ENCODE data around the gene SRRM4.

- TF ChIP-seq TSHZ2 (CRISPR knock-in tag; IDR thresholded peaks at IDR 0.05), result no peak
- TF ChIP-seq, protein P1, sequence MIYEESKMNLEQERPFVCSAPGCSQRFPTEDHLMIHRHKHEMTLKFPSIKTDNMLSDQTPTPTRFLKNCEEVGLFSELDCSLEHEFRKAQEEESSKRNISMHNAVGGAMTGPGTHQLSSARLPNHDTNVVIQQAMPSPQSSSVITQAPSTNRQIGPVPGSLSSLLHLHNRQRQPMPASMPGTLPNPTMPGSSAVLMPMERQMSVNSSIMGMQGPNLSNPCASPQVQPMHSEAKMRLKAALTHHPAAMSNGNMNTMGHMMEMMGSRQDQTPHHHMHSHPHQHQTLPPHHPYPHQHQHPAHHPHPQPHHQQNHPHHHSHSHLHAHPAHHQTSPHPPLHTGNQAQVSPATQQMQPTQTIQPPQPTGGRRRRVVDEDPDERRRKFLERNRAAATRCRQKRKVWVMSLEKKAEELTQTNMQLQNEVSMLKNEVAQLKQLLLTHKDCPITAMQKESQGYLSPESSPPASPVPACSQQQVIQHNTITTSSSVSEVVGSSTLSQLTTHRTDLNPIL (CRISPR knock-in tag; IDR thresholded peaks at IDR 0.05; ENCODE audit: low read depth), result no peak
- TF ChIP-seq TCF4 (CRISPR knock-in tag; IDR thresholded peaks at IDR 0.05; ENCODE audit: borderline replicate concordance), result no peak
- TF ChIP-seq, protein P2, sequence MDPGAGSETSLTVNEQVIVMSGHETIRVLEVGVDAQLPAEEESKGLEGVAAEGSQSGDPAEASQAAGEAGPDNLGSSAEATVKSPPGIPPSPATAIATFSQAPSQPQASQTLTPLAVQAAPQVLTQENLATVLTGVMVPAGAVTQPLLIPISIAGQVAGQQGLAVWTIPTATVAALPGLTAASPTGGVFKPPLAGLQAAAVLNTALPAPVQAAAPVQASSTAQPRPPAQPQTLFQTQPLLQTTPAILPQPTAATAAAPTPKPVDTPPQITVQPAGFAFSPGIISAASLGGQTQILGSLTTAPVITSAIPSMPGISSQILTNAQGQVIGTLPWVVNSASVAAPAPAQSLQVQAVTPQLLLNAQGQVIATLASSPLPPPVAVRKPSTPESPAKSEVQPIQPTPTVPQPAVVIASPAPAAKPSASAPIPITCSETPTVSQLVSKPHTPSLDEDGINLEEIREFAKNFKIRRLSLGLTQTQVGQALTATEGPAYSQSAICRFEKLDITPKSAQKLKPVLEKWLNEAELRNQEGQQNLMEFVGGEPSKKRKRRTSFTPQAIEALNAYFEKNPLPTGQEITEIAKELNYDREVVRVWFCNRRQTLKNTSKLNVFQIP (CRISPR knock-in tag; IDR thresholded peaks at IDR 0.05; ENCODE audit: borderline replicate concordance, low read depth), result no peak
- TF ChIP-seq, protein P3, sequence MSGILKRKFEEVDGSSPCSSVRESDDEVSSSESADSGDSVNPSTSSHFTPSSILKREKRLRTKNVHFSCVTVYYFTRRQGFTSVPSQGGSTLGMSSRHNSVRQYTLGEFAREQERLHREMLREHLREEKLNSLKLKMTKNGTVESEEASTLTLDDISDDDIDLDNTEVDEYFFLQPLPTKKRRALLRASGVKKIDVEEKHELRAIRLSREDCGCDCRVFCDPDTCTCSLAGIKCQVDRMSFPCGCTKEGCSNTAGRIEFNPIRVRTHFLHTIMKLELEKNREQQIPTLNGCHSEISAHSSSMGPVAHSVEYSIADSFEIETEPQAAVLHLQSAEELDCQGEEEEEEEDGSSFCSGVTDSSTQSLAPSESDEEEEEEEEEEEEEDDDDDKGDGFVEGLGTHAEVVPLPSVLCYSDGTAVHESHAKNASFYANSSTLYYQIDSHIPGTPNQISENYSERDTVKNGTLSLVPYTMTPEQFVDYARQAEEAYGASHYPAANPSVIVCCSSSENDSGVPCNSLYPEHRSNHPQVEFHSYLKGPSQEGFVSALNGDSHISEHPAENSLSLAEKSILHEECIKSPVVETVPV (CRISPR knock-in tag; IDR thresholded peaks at IDR 0.05), result no peak
- no peak for TF ChIP-seq ESRRG (CRISPR knock-in tag; IDR thresholded peaks at IDR 0.05)
- no peak for TF ChIP-seq TOX (CRISPR knock-in tag; IDR thresholded peaks at IDR 0.05; ENCODE audit: borderline replicate concordance)
- no peak for TF ChIP-seq ZFP30 (CRISPR knock-in tag; IDR thresholded peaks at IDR 0.05)
- no peak for TF ChIP-seq ZFP3 (CRISPR knock-in tag; IDR thresholded peaks at IDR 0.05)
Measured at GRCh38 chr12:119082016-119082415, 100.7 kb downstream of the SRRM4 start.

Data from SK-N-SH treated with all-trans-retinoic acid at 6 μM for 48 hours (cell line).